Measurements from ENCODE around the gene ZNF664. TPM values are rescaled to one million over a fixed set of nuclear protein-coding genes. Genes with fewer than 3 reads are reported as not detected.

ZNF664 gene
- total RNA-seq, 4 donors from 2014 or later = 23.1 to 97.1 (median 52.1) TPM

DNA sequence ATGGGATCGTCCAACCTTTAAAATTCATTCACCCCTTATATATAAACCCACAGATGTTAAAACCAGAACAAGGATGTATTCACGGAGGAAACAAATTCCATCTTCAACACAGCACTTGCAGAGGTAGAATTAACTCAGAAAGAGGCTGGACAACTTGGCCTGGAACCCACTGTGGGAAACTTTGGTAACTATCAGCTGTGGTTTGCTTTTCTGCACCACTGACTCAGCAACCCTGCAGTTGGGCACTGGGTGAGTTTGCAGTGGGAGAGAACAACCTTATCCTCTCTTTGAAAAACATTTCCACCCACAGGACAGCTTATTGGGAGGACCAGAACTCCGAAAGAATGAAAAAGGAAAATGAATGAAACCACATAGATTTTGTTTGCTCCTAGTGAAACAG is 66.3 kb downstream of the ZNF664 start:
- Histone ChIP-seq H3K27me3 (no peaks in the 10 kb centered on the region), H3K27ac (no peak overlapping the region), H3K4me1 (no peaks in the 10 kb centered on the region), H3K9me3 (no peaks in the 10 kb centered on the region), H3K36me3 (no peaks in the 10 kb centered on the region), H3K4me3 (no peak overlapping the region)
- DNase-seq = no peak
- TF ChIP-seq POLR2A (IDR thresholded peaks at IDR 0.05) (no peak), CTCF (IDR thresholded peaks at IDR 0.05) (no peak)
- intact Hi-C loops (cut with DNase I; ENCODE audit: low total_unique reads) = no loop called here

DNA sequence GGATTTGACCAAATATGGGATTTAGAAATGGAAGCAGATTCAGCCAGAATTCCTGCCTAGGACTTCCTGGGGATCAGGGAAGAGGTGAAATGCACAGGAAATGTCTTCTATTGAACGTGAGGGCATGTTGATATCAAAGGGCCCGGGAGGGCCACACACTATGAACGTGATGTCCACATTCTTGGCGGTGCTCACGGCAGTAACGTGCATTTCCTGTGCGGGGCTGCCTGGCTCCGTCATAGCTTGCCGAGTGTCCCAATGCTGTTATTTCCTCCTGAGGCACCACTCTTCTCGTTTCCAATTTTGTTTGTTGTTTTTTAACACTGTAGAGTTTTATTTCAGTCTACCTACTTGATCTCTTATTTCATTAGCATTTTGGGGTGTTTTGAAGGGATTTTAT is 67.3 kb downstream of the ZNF664 start:
- H3K4me3 ChIP-seq = no peak overlapping the region
- H3K4me1 ChIP-seq = no peaks in the 10 kb centered on the region
- no peak for TF ChIP-seq CTCF (IDR thresholded peaks at IDR 0.05)
- no peak for TF ChIP-seq POLR2A (IDR thresholded peaks at IDR 0.05)
- no peak overlapping the region for H3K27ac ChIP-seq
- DNase-seq = no peak
- no peaks in the 10 kb centered on the region for H3K36me3 ChIP-seq
- no peaks in the 10 kb centered on the region for H3K9me3 ChIP-seq
- no peaks in the 10 kb centered on the region for H3K27me3 ChIP-seq
- intact Hi-C loops (cut with DNase I; ENCODE audit: low total_unique reads) = loop anchor here (5.0 kb wide), 1 partner anchor 732 kb away; no protein-coding TSS in a partner anchor

GRCh38 chr12:124040737-124041136 is 67.7 kb downstream of the ZNF664 start:
- no peaks in the 10 kb centered on the region for H3K9me3 ChIP-seq

DNA sequence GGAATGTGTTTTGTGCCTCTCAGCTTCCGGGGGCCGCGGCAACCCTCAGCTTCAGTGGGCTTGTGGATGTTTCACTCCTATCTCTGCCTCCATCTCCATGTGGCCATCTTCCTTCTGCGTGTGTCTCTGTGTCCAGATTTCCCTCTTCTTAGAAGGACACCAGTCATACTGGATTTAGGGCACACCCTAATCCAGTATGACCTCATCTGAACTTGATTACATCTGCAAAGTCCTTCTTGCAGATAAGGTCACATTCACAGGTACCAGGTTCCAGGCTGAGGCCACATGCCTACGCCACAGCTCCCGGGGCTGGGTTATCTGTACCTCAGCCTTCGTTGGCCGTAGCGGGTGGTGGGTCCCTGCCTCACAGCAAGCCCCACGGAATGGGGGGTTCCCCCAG is 68.9 kb downstream of the ZNF664 start:
- H3K4me1 ChIP-seq = no peaks in the 10 kb centered on the region
- no peak for TF ChIP-seq POLR2A (IDR thresholded peaks at IDR 0.05)
- no peaks in the 10 kb centered on the region for H3K27me3 ChIP-seq
- H3K4me3 ChIP-seq = no peak overlapping the region
- no peaks in the 10 kb centered on the region for H3K36me3 ChIP-seq
- intact Hi-C loops (cut with DNase I; ENCODE audit: low total_unique reads) = loop anchor here (5.0 kb wide), 1 partner anchor 730 kb away; no protein-coding TSS in a partner anchor
- no peaks in the 10 kb centered on the region for H3K9me3 ChIP-seq
- H3K27ac ChIP-seq = no peak overlapping the region
- DNase-seq = no peak

More at GRCh38 chr12:124040737-124041136, 67.7 kb downstream of the ZNF664 start:
- Histone ChIP-seq H3K27ac (no peak overlapping the region), H3K4me3 (no peak overlapping the region), H3K4me1 (no peaks in the 10 kb centered on the region), H3K36me3 (no peaks in the 10 kb centered on the region), H3K27me3 (no peaks in the 10 kb centered on the region)
- no peak for DNase-seq
- no peak for TF ChIP-seq POLR2A (IDR thresholded peaks at IDR 0.05)
- no peak for TF ChIP-seq CTCF (IDR thresholded peaks at IDR 0.05)
- intact Hi-C loops (cut with DNase I; ENCODE audit: low total_unique reads) = loop anchor here (5.0 kb wide), 1 partner anchor 732 kb away; no protein-coding TSS in a partner anchor

DNA sequence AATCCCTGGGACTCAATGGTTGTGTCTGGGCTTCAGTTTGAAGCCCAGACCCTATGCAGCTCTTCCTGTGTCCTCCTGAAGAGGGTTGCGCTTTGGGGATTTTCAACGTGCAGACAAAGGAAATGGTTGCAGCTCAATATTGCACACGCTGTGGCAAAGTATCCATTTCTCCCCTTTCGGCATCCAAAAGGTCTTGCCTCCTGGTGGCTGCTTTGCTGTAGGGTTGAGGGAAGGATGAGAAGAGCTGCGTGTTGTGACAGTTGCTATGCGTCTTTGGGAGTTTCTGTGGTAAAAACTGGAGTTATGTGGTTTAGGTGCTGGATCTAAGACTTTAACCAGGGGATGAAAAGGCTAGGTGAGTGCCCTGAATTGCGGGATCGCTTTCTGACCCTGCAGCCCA is 71.0 kb downstream of the ZNF664 start:
- TF ChIP-seq POLR2A (IDR thresholded peaks at IDR 0.05) (no peak), CTCF (IDR thresholded peaks at IDR 0.05) (no peak)
- Histone ChIP-seq H3K27ac (no peak overlapping the region), H3K36me3 (no peaks in the 10 kb centered on the region), H3K4me3 (no peak overlapping the region), H3K9me3 (no peaks in the 10 kb centered on the region), H3K4me1 (no peaks in the 10 kb centered on the region), H3K27me3 (no peaks in the 10 kb centered on the region)
- intact Hi-C loops (cut with DNase I; ENCODE audit: low total_unique reads) = loop anchor here (5.0 kb wide), 1 partner anchor 728 kb away; no protein-coding TSS in a partner anchor
- DNase-seq = no peak
